ENCODE results near the gene KNDC1.

GRCh38 chr10:133169173-133169947, 9.3 kb downstream of the KNDC1 start:
- no peak for TF ChIP-seq CTCF (IDR thresholded peaks at IDR 0.05)
- no peak for TF ChIP-seq POLR2A (IDR thresholded peaks at IDR 0.05)
